Calu3 (cell line): ENCODE data around the gene KRT33B. TPM values are rescaled to one million over a fixed set of nuclear protein-coding genes. Genes with fewer than 3 reads are reported as not detected.
A peak's percentile ranks its signal among the peaks of the same experiment; 100 is the strongest.

ENCODE experiments used
- BruUV-seq: library from RNA; stranded (reverse); fragments of 400-500 nt; replicated peaks from 2 replicates; lab custom pipeline; 2021; lab: Mats Ljungman, UMichigan
- CTCF ChIA-PET: fragments of 300-600 bp; sonication (Branson Sonifier 250); formaldehyde crosslinking; loops from one replicate; lab custom pipeline; 2022; ENCODE audit warnings: antibody characterized with exemption; lab: Charles Lee
- DNase-seq: peaks from one replicate; pipeline ENCODE4 v3.0.0; 2022
- H3K27ac Mint-ChIP-seq: one replicate; pipeline ENCODE4 v1.8.0; 2022; ENCODE audit warnings: mixed read lengths; ENCODE audit not compliant: unreplicated experiment
- H3K27me3 Mint-ChIP-seq: one replicate; pipeline ENCODE4 v1.8.0; 2022; ENCODE audit warnings: mixed read lengths; ENCODE audit not compliant: unreplicated experiment
- H3K36me3 Mint-ChIP-seq: one replicate; pipeline ENCODE4 v1.8.0; 2022; ENCODE audit warnings: mild to moderate bottlenecking, moderate library complexity, mixed read lengths; ENCODE audit not compliant: insufficient read depth, unreplicated experiment
- H3K4me1 Mint-ChIP-seq: one replicate; pipeline ENCODE4 v1.8.0; 2022; ENCODE audit warnings: mild to moderate bottlenecking, low read depth, mixed read lengths; ENCODE audit not compliant: unreplicated experiment
- H3K4me3 Mint-ChIP-seq: one replicate; pipeline ENCODE4 v1.8.0; 2022; ENCODE audit warnings: mild to moderate bottlenecking, low read depth, moderate library complexity, mixed read lengths; ENCODE audit not compliant: unreplicated experiment
- H3K9me3 Mint-ChIP-seq: one replicate; pipeline ENCODE4 v1.8.0; 2022; ENCODE audit warnings: low read depth, mixed read lengths; ENCODE audit not compliant: unreplicated experiment
- intact Hi-C: fragments of 100-400 bp; cut with micrococcal nuclease; formaldehyde crosslinking; loops from one replicate; pipeline ENCODE4 v1.10.0; 2022; ENCODE audit not compliant: unreplicated experiment
- total RNA-seq: library from RNA; stranded (reverse); gene quantifications from 2 replicates; pipeline ENCODE4 v1.2.3, GENCODE V29; 2022
- TF ChIP-seq, protein P1 (sequence below): fragments of 200-600 bp; IDR thresholded peaks from one replicate; pipeline ENCODE4 v1.8.0; 2022; ENCODE audit warnings: antibody characterized with exemption; ENCODE audit not compliant: unreplicated experiment

Gene KRT33B
- total RNA-seq, 1 experiment from 2014 or later, result not detected

DNA sequence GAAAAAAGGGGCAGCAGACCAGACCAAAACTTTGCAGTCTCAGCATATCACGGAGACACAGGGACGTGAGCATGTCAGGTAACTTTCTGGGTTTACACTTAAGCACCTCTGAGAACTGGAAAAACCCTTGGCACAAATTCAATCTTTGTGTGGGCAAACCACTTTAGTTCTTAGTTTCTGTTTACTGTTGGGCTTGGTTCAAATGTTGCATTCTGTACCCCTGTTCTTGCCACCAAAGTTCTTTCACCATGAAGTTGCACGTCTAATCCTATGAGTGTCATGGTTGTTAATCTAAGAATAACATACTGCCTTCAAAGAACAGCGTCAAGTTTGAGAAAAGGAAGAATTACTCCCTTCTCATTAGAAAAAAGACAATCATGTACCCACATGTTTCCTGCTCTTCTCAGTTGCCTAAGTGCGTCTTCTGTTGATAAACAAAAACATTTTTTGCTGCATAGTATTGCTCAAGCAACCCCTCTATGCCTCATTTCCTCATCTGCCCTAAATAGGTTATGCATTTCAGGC lies 30.6 kb downstream of the KRT33B start:
- intact Hi-C loops, result loop anchor here (5.0 to 10.0 kb wide), 2 partner anchors 78 to 156 kb away; no protein-coding TSS in a partner anchor
- TF ChIP-seq, protein P1, sequence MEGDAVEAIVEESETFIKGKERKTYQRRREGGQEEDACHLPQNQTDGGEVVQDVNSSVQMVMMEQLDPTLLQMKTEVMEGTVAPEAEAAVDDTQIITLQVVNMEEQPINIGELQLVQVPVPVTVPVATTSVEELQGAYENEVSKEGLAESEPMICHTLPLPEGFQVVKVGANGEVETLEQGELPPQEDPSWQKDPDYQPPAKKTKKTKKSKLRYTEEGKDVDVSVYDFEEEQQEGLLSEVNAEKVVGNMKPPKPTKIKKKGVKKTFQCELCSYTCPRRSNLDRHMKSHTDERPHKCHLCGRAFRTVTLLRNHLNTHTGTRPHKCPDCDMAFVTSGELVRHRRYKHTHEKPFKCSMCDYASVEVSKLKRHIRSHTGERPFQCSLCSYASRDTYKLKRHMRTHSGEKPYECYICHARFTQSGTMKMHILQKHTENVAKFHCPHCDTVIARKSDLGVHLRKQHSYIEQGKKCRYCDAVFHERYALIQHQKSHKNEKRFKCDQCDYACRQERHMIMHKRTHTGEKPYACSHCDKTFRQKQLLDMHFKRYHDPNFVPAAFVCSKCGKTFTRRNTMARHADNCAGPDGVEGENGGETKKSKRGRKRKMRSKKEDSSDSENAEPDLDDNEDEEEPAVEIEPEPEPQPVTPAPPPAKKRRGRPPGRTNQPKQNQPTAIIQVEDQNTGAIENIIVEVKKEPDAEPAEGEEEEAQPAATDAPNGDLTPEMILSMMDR, result no peak
- CTCF ChIA-PET, result interaction anchor here (1.1 to 2.9 kb wide), 2 partner anchors 17 to 210 kb away, joined by 3 to 9 read pairs; no protein-coding TSS in a partner anchor
- Mint-ChIP-seq H3K4me1 (peaks cover 32% of the 10 kb centered on the region), H3K36me3 (no peaks in the 10 kb centered on the region), H3K27me3 (no peaks in the 10 kb centered on the region), H3K27ac (peak overlapping the region; percentile 25), H3K9me3 (peaks cover 4% of the 10 kb centered on the region), H3K4me3 (no peak overlapping the region)
- no TSS peak for BruUV-seq
- no peak for DNase-seq

DNA sequence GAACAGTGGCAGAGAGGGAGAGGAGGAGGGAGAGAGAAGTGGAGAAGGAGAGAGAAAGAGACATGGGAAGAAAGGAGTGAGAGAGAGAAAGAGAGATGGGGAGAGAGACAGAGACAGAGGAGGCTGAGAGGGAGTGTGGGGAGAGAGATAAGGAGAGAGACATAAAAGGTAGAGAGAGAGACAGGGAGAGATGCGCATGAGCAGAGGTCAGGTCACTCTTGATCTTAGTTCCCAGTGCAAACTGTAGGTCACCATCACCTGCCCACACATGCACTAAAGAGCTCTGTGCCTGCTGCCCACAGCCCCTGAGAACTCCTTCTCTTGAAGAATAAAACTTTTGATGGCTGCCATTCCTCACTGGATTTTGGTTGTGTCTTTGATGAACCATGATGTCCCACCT lies 33.9 kb downstream of the KRT33B start:
- intact Hi-C loops, result loop anchor here (5.0 to 10.0 kb wide), 2 partner anchors 82 to 159 kb away; no protein-coding TSS in a partner anchor
- Mint-ChIP-seq H3K4me3 (no peak overlapping the region), H3K27ac (no peak overlapping the region)

DNA sequence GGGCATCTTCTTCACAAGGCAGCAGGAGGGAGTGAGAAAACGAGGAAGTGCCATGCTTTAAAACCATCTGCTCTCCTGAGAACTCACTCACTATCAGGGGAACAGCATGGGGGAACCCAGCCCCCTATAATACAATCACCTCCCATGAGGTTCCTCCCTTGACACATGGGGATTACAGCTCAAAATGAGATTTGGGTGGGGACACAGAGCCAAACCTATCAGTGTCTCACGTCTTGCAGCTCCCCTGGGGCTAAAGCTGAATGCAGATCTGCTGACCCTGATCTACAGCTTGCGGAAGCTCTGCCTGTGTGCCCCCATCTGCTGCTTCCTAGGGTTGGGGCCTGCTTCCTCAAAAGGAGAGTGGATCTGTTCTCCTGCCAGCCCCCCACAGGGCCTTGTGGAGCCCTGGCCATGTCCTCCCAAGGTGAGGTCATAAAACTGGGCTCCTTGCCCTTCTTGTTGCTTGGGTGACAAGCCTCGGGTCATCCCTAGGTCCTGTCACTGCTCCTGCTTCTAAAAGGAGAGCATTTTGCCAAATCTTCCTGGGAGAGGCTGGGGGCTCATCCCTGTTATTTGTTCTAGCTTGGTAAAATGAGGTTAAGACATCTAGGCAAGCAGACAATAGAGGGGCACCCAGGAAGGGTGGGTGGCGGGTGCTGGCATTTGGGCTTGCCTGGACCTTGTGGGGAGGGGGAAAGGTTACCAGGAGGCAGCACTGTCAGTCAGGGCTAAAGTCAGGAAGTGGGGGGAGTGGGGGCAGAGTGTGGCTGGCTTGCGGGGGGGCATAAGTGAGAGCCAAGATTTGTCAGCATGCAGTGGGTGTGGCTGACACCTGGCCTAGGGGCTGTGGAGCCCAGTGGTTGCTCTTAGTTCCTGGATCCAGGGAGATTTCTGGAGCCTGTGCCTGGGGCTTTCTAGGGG lies 35.0 kb downstream of the KRT33B start:
- Mint-ChIP-seq H3K27ac (no peak overlapping the region), H3K9me3 (no peaks in the 10 kb centered on the region), H3K4me1 (peaks cover 12% of the 10 kb centered on the region), H3K27me3 (no peaks in the 10 kb centered on the region), H3K4me3 (no peak overlapping the region), H3K36me3 (no peaks in the 10 kb centered on the region)
- DNase-seq, result no peak
- CTCF ChIA-PET, result no interaction called here
- BruUV-seq, result no TSS peak
- TF ChIP-seq, protein P1, result no peak
- intact Hi-C loops, result loop anchor here (5.0 to 10.0 kb wide), 2 partner anchors 83 to 160 kb away; no protein-coding TSS in a partner anchor

More for the DNA sequence above, 33.9 kb downstream of the KRT33B start:
- TF ChIP-seq, protein P1, result no peak
- Mint-ChIP-seq H3K9me3 (no peaks in the 10 kb centered on the region), H3K36me3 (no peaks in the 10 kb centered on the region), H3K27me3 (no peaks in the 10 kb centered on the region), H3K4me1 (peaks cover 21% of the 10 kb centered on the region)
- no TSS peak for BruUV-seq
- CTCF ChIA-PET, result interaction anchor here (1.0 kb wide), 1 partner anchor 12 kb away, joined by 4 read pairs; no protein-coding TSS in a partner anchor
- no peak for DNase-seq

DNA sequence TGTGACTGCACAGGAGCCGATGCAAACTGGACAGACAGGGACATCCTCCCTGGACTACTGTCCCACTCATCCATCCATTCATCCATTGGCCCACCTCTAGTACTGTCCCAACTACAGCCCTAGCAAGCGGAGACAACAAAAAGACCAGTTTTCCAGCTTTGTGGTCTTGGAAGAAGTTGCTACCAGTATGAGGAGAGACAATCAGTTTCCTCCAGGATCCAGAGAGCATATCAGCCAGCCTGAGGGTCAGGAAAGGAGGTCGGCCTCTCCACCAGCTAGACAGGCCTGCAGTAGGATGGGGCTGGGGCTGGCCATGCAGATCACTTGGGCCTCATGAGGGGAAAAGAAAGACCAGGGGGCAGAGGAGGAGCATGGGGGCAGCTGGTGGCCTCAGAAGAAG lies 35.8 kb downstream of the KRT33B start:
- H3K27me3 Mint-ChIP-seq, result no peaks in the 10 kb centered on the region
- H3K4me1 Mint-ChIP-seq, result peaks cover 9% of the 10 kb centered on the region
- TF ChIP-seq, protein P1, result no peak
- CTCF ChIA-PET, result no interaction called here
- BruUV-seq, result no TSS peak
- no peak overlapping the region for H3K4me3 Mint-ChIP-seq
- DNase-seq, result no peak
- intact Hi-C loops, result loop anchor here (10.0 kb wide), 1 partner anchor 161 kb away; no protein-coding TSS in a partner anchor
- no peaks in the 10 kb centered on the region for H3K36me3 Mint-ChIP-seq
- no peaks in the 10 kb centered on the region for H3K9me3 Mint-ChIP-seq
- H3K27ac Mint-ChIP-seq, result no peak overlapping the region
